GM12878 (cell line): ENCODE measurements around the gene POFUT2. TPM values are rescaled to one million over a fixed set of nuclear protein-coding genes. Genes with fewer than 3 reads are reported as not detected.

Experiments
- ATAC-seq: fragments of 200-7000 bp; cut with Tn5 transposase; 3 replicates; pipeline ENCODE4 v1.9.1; 2020; ENCODE audit warnings: mild to moderate bottlenecking, moderate library complexity
- BruUV-seq: library from RNA; stranded (reverse); fragments of 400-500 nt; replicated peaks from 2 replicates; lab custom pipeline; 2021; lab: Mats Ljungman, UMichigan
- CTCF ChIA-PET: fragments of 300-600 bp; sonication (Branson Sonifier 250); formaldehyde crosslinking; extraction: SDS; loops from one replicate; lab custom pipeline; 2021; ENCODE audit warnings: inconsistent platforms; lab: Yijun Ruan, JAX
- POLR2A ChIA-PET: fragments of 350-600 bp; formaldehyde crosslinking; extraction: SDS; loops from one replicate; lab custom pipeline; 2021; ENCODE audit warnings: inconsistent platforms; lab: Charles Lee
- RAD21 ChIA-PET: fragments of 300-600 bp; sonication (Branson Sonifier 250); formaldehyde crosslinking; loops from one replicate; lab custom pipeline; 2023; ENCODE audit warnings: antibody characterized with exemption; ENCODE audit not compliant: unreplicated experiment; lab: Charles Lee
- SMC1A ChIA-PET: fragments of 300-600 bp; sonication (Branson Sonifier 250); formaldehyde crosslinking; loops from one replicate; lab custom pipeline; 2023; ENCODE audit not compliant: unreplicated experiment, uncharacterized antibody; lab: Charles Lee
- DNase-seq: peaks from one replicate; pipeline ENCODE4 v3.0.0-alpha.2; 2011; ENCODE audit warnings: low read depth, low spot score
- FAIRE-seq: peaks from 3 replicates; lab custom pipeline; 2011; peaks lifted over from hg19 to GRCh38; lab: Jason Lieb, UNC
- H2AFZ ChIP-seq: 2 replicates; pipeline ENCODE4 v1.6.0; 2011; ENCODE audit warnings: low read depth, low read length, control low read depth; ENCODE audit not compliant: control insufficient read depth
- H3K27ac ChIP-seq: 2 replicates; pipeline ENCODE4 v1.5.1; 2011; ENCODE audit warnings: control low read depth; ENCODE audit not compliant: control insufficient read depth, insufficient read depth
- H3K27me3 ChIP-seq, 2 experiments: replicated peaks in 1 of 2; 2 replicates each; pipeline versions ENCODE4 v1.6.0 to v1.6.1; 2011; ENCODE audit warnings: low read length in 1 of 2; ENCODE audit not compliant: control insufficient read depth in 2 of 2, insufficient read depth in 2 of 2
- H3K36me3 ChIP-seq, 2 experiments: 2 replicates each; pipeline ENCODE4 v1.5.1; 2011; ENCODE audit warnings: low read length in 1 of 2; ENCODE audit not compliant: control insufficient read depth in 2 of 2, insufficient read depth in 2 of 2
- H3K4me1 ChIP-seq: 2 replicates; pipeline ENCODE4 v1.6.1; 2011; ENCODE audit warnings: mild to moderate bottlenecking, low read length, moderate library complexity, mixed read lengths; ENCODE audit not compliant: control insufficient read depth, insufficient read depth
- H3K4me2 ChIP-seq: 2 replicates; pipeline ENCODE4 v1.6.0; 2011; ENCODE audit warnings: control low read depth; ENCODE audit not compliant: control insufficient read depth, insufficient read depth
- H3K4me3 ChIP-seq: fragments of 200-600 bp; sonication (generic); 2 replicates; pipeline ENCODE4 v1.5.1; 2016
- H3K79me2 ChIP-seq: 2 replicates; pipeline ENCODE4 v1.6.0; 2011; ENCODE audit warnings: low read length; ENCODE audit not compliant: control insufficient read depth, insufficient read depth
- H3K9ac ChIP-seq: 2 replicates; pipeline ENCODE4 v1.8.0; 2011; ENCODE audit warnings: low read length, control low read depth, mixed read lengths; ENCODE audit not compliant: control insufficient read depth, insufficient read depth
- H3K9me3 ChIP-seq: replicated peaks from 3 replicates; pipeline ENCODE4 v1.5.1; 2011; ENCODE audit warnings: mild to moderate bottlenecking, low read length; ENCODE audit not compliant: control insufficient read depth, insufficient read depth
- H4K20me1 ChIP-seq: 2 replicates; pipeline ENCODE4 v1.6.0; 2011; ENCODE audit not compliant: control insufficient read depth, insufficient read depth
- EZH2 ChIP-seq: IDR thresholded peaks from 2 replicates; pipeline ENCODE4 v1.6.1; 2012; ENCODE audit warnings: low read depth, mild to moderate bottlenecking, control low read depth, inconsistent platforms, low read length, borderline replicate concordance; ENCODE audit not compliant: control insufficient read depth
- KLF5 ChIP-seq: fragments of 450-650 bp; IDR thresholded peaks from 2 replicates; pipeline ENCODE4 v1.6.1; 2014; ENCODE audit warnings: mild to moderate bottlenecking; ENCODE audit not compliant: partially characterized antibody
- MEF2B ChIP-seq: fragments of 450-650 bp; IDR thresholded peaks from 2 replicates; pipeline ENCODE4 v1.6.1; 2018; ENCODE audit warnings: mild to moderate bottlenecking, moderate library complexity; ENCODE audit not compliant: partially characterized antibody, poor library complexity, severe bottlenecking
- PBX3 ChIP-seq: IDR thresholded peaks from 2 replicates; pipeline ENCODE4 v1.6.1; 2011; ENCODE audit warnings: mild to moderate bottlenecking, low read depth, low read length, moderate library complexity; ENCODE audit not compliant: insufficient replicate concordance
- SUPT20H ChIP-seq: IDR thresholded peaks from 2 replicates; pipeline ENCODE4 v1.6.1; 2011; ENCODE audit warnings: low read depth, mild to moderate bottlenecking, low read length, moderate library complexity, borderline replicate concordance; ENCODE audit not compliant: control insufficient read depth
- TAF1 ChIP-seq: IDR thresholded peaks from 2 replicates; pipeline ENCODE4 v1.6.1; 2011; ENCODE audit warnings: mild to moderate bottlenecking, low read depth, low read length, borderline replicate concordance
- WGBS: methylation state at CpG from one replicate; pipeline ENCODE4 v1.1.6; 2016; ENCODE audit warnings: low lambda C conversion rate; ENCODE audit not compliant: insufficient replicate concordance, insufficient coverage; ENCODE audit errors: missing lambda C conversion rate; 5-methylcytosine and 5-hydroxymethylcytosine counted together
- in situ Hi-C: fragments of 300-500 bp; cut with MboI; formaldehyde crosslinking; loops from 9 replicates; pipeline ENCODE4 v1.14.3; 2018; ENCODE audit warnings: mixed read lengths
- intact Hi-C: fragments of 100-400 bp; cut with micrococcal nuclease; formaldehyde crosslinking; loops from one replicate; pipeline ENCODE4 v1.14.2; 2022; ENCODE audit not compliant: unreplicated experiment
- polyA plus RNA-seq, 11 experiments: library from polyadenylated mRNA; depleted of rRNA in 4 of 11; unstranded in 6 of 11; stranded (reverse) in 5 of 11; fragments of >200 nt; fragmentation: Nextera tagmentation in 4 of 11; fragmentation: Illumina TruSeq in 1 of 11; extraction: Ambion mirVana in 4 of 11; extraction: Trizol in 1 of 11; gene quantifications; 1 replicate in 1 of 11; 2 replicates in 10 of 11; pipeline versions ENCODE4 v1.2.1 to v1.2.3, GENCODE V29; 2011 to 2016; ENCODE audit warnings: inconsistent platforms in 2 of 11, missing spikeins in 2 of 11, low read depth in 1 of 11
- total RNA-seq, 4 experiments: library from RNA; depleted of rRNA in 3 of 4; stranded (reverse); fragments of >200 nt in 3 of 4; fragmentation: Illumina TruSeq in 1 of 4; extraction: Trizol in 1 of 4; gene quantifications; 2 replicates each; pipeline versions ENCODE4 v1.2.1 to v1.2.3, GENCODE V29; 2013 to 2021
- TF ChIP-seq, protein P1 (sequence below): fragments of 450-650 bp; formaldehyde crosslinking; IDR thresholded peaks from 2 replicates; pipeline ENCODE4 v1.4.0; 2022; ENCODE audit warnings: mild to moderate bottlenecking, moderate library complexity

The POFUT2 gene
- total and polyA plus RNA-seq, 10 of the 15 experiments (the other 5 are each of a cell fraction or from before 2014, with no cell fraction given), result 1.2 to 15.1 (median 6.8) TPM

DNA sequence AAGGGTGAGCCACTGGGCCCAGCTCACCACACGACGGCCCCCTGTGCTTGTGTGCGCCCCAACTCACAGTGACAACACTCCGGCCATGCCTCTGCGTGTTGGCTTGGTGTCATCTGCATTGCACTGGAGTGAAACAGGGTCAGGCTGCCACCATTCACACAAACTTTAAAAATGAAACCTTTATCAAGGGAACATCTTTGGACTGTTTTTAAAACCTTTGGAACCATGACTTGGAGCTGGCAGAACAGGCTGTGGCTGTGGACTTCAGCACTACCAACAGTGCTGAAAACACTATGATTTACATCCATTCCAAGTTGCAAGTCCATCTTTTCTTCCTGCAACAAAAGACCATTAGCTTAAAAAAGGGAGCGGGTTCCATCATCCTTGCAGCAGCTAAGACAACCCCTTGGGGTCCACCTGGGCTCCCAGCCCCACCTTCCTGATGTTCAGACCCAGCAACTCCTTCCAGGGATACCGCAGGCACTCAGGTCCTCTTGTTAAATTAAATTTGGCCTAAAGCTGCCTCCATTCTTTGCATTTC, 25.6 kb downstream of the POFUT2 start:
- in situ Hi-C loops, result no loop called here
- Histone ChIP-seq H3K4me3 (no peak overlapping the region), H3K4me2 (no peak overlapping the region), H3K4me1 (peaks cover 5% of the 10 kb centered on the region), H3K27ac (no peak overlapping the region), H3K9me3 (no peaks in the 10 kb centered on the region), H3K27me3 (no peaks in the 10 kb centered on the region), H4K20me1 (no peaks in the 10 kb centered on the region), H3K79me2 (no peaks in the 10 kb centered on the region), H3K9ac (no peak overlapping the region), H3K36me3 (peaks cover 8 to 11% of the 10 kb centered on the region in 2 experiments; a peak in 3 of 4 replicates), H2AFZ (no peak overlapping the region)
- ChIA-PET POLR2A (no interaction called here), SMC1A (no interaction called here), RAD21 (no interaction called here), CTCF (no interaction called here)
- no TSS peak for BruUV-seq
- FAIRE-seq (no peak), ATAC-seq (no peak), DNase-seq (no peak)
- 64% methylated on average over 7 of the region's 7 CpGs for WGBS
- TF ChIP-seq PBX3 (no peak), KLF5 (no peak), MEF2B (no peak), EZH2 (no peak), SUPT20H (no peak), TAF1 (no peak)
- TF ChIP-seq, protein P1, sequence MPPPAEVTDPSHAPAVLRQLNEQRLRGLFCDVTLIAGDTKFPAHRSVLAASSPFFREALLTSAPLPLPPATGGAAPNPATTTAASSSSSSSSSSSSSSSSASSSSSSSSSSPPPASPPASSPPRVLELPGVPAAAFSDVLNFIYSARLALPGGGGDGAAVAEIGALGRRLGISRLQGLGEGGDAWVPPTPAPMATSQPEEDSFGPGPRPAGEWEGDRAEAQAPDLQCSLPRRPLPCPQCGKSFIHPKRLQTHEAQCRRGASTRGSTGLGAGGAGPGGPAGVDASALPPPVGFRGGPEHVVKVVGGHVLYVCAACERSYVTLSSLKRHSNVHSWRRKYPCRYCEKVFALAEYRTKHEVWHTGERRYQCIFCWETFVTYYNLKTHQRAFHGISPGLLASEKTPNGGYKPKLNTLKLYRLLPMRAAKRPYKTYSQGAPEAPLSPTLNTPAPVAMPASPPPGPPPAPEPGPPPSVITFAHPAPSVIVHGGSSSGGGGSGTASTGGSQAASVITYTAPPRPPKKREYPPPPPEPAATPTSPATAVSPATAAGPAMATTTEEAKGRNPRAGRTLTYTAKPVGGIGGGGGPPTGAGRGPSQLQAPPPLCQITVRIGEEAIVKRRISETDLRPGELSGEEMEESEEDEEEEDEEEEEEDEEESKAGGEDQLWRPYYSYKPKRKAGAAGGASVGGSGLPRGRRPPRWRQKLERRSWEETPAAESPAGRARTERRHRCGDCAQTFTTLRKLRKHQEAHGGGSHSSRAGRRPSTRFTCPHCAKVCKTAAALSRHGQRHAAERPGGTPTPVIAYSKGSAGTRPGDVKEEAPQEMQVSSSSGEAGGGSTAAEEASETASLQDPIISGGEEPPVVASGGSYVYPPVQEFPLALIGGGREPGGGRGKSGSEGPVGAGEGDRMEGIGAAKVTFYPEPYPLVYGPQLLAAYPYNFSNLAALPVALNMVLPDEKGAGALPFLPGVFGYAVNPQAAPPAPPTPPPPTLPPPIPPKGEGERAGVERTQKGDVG, result no peak
- intact Hi-C loops, result no loop called here
